HG02870 (cell line): ENCODE data around the gene CDK11B.

Source experiments
- ATAC-seq: cut with Tn5 transposase; IDR thresholded peaks from one replicate; pipeline ENCODE4 v1.9.1; 2021; ENCODE audit warnings: mild to moderate bottlenecking, moderate library complexity; ENCODE audit not compliant: unreplicated experiment

The CDK11B gene

DNA sequence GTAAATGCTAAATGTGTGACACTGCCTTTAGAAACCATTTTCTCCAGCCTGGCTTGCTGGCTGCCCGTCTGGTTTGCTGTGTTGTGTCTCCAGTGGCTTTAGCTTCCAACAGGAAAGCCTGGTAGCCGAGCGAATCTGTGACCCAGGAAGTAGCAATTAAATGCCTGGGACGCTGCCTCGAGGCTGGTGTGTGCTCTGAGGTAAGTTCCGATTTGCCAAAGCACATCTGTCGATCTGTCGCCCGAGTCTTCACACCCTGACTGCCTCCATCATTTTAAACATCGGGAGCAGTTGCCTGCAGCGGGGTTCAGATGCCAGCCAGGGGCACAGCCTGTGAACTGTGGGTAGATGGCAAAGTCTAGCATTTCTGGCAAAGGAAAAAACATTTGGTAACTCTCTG lies 41.3 kb downstream of the CDK11B start:
- no peak for ATAC-seq

DNA sequence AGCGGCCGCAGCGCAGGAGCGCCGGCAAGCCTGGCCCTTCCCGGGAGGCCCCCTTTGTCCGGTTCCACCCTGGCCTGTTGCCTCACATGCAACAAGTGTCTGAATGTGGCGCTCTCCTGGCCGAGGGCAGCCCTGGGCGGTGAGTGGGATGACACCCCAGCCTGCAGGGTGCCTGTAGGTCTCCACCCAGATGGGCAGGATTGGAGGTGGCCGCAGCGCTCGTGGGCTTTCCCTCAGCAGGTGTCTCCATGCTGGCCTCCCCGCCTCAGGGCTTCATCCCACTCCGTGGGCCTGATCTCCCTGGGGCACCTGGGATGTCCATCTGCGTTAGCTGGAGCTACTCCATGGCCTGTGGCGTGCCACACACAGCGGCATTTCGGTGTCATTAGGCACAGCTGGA lies 42.0 kb downstream of the CDK11B start:
- ATAC-seq = no peak

GRCh38 chr1:1616045-1616790 lies 42.6 kb downstream of the CDK11B start:
- ATAC-seq = peak; percentile 19

- ATAC-seq = peak; percentile 87
Measured at GRCh38 chr1:1615256-1616044, 43.4 kb downstream of the CDK11B start, which contains the start of gene MIB2. Gene MIB2 (plus strand): TSS chr1:1615500. CDS start chr1:1623453, 7,953 bp downstream.

DNA sequence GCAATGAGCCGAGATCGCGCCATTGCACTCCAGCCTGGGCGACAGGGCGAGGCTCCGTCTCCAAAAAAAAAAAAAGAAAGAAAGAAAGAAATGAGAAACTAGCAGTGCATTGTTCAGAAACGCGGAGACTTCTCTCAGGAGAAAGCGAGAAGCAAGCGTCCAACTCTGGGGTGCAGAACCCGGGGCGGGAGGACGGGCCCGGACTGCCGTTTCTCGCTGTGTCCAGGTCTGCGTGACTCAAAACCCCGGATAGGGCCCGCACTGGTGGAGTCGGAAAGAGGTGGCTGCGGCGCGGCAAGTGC lies 43.9 kb downstream of the CDK11B start:
- no peak for ATAC-seq

GRCh38 chr1:1614204-1614953 lies 44.4 kb downstream of the CDK11B start:
- no peak for ATAC-seq

- ATAC-seq = no peak
Measured at GRCh38 chr1:1613509-1614082, 45.2 kb downstream of the CDK11B start.

GRCh38 chr1:1612104-1612400 lies 46.8 kb downstream of the CDK11B start:
- no peak for ATAC-seq

DNA sequence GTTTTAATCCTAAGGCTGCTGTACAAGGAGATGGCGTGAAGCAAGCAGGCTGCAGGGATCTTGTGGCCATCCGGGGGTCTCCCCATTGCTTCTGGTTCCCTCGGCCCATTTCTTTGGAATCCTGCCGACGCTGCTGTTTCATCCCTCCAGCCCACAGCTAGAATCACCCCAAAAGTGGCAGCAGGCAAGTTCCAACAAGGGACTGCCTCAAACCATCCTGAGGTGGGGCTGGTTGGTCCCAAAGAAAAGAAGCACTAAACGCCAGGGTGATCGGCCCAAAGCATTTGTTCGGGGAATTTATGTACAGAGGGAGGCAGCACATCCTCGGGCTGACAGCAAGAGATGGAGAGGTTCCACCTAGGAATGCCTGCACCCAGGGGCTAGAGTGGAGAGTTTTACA lies 48.0 kb downstream of the CDK11B start:
- ATAC-seq = no peak

DNA sequence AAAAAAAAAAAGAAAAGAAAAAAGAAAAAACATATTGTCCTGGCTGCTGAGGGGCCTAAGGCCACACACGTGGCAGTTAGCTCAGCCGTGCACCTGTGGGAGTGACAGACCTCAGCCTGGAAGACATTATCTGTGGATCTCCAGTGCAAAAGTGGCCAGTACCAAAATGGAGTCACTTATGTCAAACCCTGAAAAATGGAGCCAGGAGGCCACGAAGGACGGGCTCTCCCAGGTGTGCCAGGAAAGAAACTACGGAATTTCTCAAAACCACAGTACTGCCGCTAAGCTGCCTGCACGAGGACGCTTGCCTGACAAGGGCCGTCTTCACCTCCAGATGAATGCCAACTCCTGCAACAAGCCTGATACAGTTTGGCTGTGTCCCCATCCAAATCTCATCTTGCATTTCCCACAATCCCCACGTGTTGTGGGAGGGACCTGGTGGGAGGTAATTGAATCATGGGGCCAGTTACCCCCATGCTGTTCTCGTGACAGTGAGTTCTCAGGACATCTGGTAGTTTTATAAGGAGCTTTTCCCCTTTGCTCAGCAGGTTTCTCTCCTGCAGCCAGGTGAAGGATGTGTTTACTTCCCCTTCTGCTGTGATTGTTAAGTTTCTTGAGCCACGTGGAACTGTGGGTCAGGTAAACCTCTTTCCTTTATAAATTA lies 48.9 kb downstream of the CDK11B start:
- ATAC-seq = no peak

DNA sequence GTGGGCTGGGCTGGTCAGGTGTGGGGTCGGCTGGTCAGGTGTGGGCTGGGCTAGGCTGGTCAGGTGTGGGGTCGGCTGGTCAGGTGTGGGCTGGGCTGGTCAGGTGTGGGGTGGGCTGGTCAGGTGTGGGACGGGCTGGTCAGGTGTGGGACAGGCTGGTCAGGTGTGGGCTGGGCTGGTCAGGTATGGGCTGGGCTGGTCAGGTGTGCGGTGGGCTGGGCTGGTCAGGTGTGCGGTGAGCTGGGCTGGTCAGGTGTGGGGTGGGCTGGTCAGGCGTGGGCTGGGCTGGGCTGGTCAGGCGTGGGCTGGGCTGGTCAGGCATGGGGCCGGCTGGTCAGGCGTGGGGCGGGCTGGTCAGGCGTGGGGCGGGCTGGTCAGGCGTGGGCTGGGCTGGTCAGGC lies 52.6 kb downstream of the CDK11B start:
- no peak for ATAC-seq

DNA sequence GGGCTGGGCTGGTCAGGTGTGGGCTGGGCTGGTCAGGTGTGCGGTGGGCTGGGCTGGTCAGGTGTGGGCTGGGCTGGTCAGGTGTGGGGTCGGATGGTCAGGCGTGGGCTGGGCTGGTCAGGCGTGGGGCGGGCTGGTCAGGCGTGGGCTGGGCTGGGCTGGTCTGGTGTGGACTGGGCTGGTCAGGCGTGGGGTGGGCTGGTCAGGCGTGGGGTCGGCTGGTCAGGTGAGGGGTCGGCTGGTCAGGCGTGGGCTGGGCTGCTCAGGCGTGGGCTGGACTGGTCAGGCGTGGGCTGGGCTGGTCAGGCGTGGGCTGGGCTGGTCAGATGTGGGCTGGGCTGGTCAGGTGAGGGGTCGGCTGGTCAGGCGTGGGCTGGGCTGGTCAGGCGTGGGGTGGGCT lies 53.1 kb downstream of the CDK11B start:
- no peak for ATAC-seq

DNA sequence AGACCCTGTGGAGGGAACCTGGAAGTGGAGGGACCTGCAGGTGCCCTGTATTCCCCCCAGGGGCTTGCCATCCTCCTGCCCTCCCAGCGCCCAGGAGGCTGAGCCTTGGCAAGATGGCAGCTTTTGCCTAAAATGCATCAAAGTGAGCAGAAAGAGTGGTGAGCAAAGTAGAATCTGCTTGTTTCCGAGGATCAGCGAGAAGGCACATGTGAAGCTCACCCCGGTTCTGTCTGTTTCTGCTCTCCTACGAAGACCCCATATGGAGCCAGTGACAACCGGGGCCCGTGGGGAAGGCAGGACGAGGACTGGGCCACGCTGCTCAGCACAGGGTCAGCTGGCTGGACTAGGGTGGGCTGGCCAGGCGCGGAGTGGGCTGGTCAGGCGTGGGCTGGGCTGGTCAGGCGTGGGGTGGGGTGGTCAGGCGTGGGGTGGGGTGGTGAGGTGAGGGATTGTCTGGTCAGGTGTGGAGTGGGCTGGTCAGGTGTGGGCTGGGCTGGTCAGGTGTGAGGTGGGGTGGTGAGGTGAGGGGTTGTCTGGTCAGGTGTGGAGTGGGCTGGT lies 53.7 kb downstream of the CDK11B start:
- no peak for ATAC-seq

- no peak for ATAC-seq
Measured at GRCh38 chr1:1604374-1605033, 54.3 kb downstream of the CDK11B start.

- no peak for ATAC-seq
Measured at GRCh38 chr1:1603671-1604373, 55.0 kb downstream of the CDK11B start.

- ATAC-seq = no peak
Measured at GRCh38 chr1:1602968-1603506, 55.8 kb downstream of the CDK11B start.

- no peak for ATAC-seq
Measured at GRCh38 chr1:1602304-1602967, 56.4 kb downstream of the CDK11B start.

GRCh38 chr1:1601564-1602303 lies 57.1 kb downstream of the CDK11B start:
- ATAC-seq = no peak
